HG02642 (cell line): Measurements from ENCODE around the gene TRMT112.

ENCODE experiments used
- ATAC-seq: cut with Tn5 transposase; IDR thresholded peaks from one replicate; pipeline ENCODE4 v1.9.1; 2021; ENCODE audit warnings: mild to moderate bottlenecking; ENCODE audit not compliant: unreplicated experiment, poor library complexity

TRMT112 gene

GRCh38 chr11:64283092-64283491 is 34.3 kb downstream of the TRMT112 start:
- no peak for ATAC-seq

GRCh38 chr11:64281957-64282770 is 35.2 kb downstream of the TRMT112 start:
- ATAC-seq, result no peak

GRCh38 chr11:64278576-64279190 is 38.7 kb downstream of the TRMT112 start:
- ATAC-seq, result no peak

GRCh38 chr11:64276653-64277431 is 40.5 kb downstream of the TRMT112 start:
- ATAC-seq, result no peak

- no peak for ATAC-seq
Measured at GRCh38 chr11:64275841-64276240, 41.5 kb downstream of the TRMT112 start.

- ATAC-seq, result no peak
Measured at GRCh38 chr11:64275031-64275800, 42.1 kb downstream of the TRMT112 start.

GRCh38 chr11:64269540-64270220 is 47.7 kb downstream of the TRMT112 start:
- peak; percentile 74 for ATAC-seq

GRCh38 chr11:64268893-64269539 is 48.3 kb downstream of the TRMT112 start:
- ATAC-seq, result peak; percentile 10

GRCh38 chr11:64268025-64268892 is 49.1 kb downstream of the TRMT112 start:
- ATAC-seq, result no peak

GRCh38 chr11:64267207-64267945 is 50.0 kb downstream of the TRMT112 start:
- ATAC-seq, result no peak
